Measurements from ENCODE around the gene SGIP1. TPM values are rescaled to one million over a fixed set of nuclear protein-coding genes. Genes with fewer than 3 reads are reported as not detected.

Gene SGIP1
- polyA plus RNA-seq, 3 donors, result not detected

GRCh38 chr1:66787641-66788040, 253.7 kb downstream of the SGIP1 start:
- Histone ChIP-seq H3K36me3 (replicated peaks in 1 of 2; ENCODE audit: control insufficient read depth in 1 of 2, insufficient read depth in 2 of 2, low read length in 2 of 2) (no peaks in the 10 kb centered on the region), H2AFZ (ENCODE audit: insufficient read depth, low read depth, low read length, poor library complexity, severe bottlenecking) (no peak overlapping the region), H3K4me1 (ENCODE audit: control insufficient read depth in 1 of 2, insufficient read depth in 2 of 2, low read length in 2 of 2) (no peaks in the 10 kb centered on the region), H3K79me2 (ENCODE audit: insufficient read depth, low read length) (no peaks in the 10 kb centered on the region), H3K27me3 (ENCODE audit: control insufficient read depth in 2 of 2, insufficient read depth in 2 of 2, low read length in 2 of 2) (no peaks in the 10 kb centered on the region), H3K9me3 (replicated peaks in 1 of 2; ENCODE audit: control insufficient read depth in 1 of 2, insufficient read depth in 1 of 2, low read length in 2 of 2) (no peaks in the 10 kb centered on the region), H4K20me1 (ENCODE audit: insufficient read depth, low read length) (no peaks in the 10 kb centered on the region), H3K4me3 (replicated peaks in 1 of 3; ENCODE audit: low read depth in 2 of 3, low read length in 3 of 3) (no peak overlapping the region), H3K4me2 (replicated peaks; ENCODE audit: extremely low read depth, low read length, poor library complexity, severe bottlenecking) (no peak overlapping the region), H3K9ac (ENCODE audit: insufficient read depth, low read length, poor library complexity, severe bottlenecking) (no peak overlapping the region), H3K27ac (ENCODE audit: low read depth in 1 of 2, low read length in 2 of 2) (no peak overlapping the region)
- Mint-ChIP-seq H3K4me3 (no peak overlapping the region), H3K9me3 (peaks cover 0 to 7% (median 3%) of the 10 kb centered on the region in 7 donors), H3K27ac (no peak overlapping the region), H3K36me3 (no peaks in the 10 kb centered on the region), H3K27me3 (ENCODE audit: low read depth in 3 of 3) (no peaks in the 10 kb centered on the region), H3K4me1 (no peaks in the 10 kb centered on the region)
- WGBS (ENCODE audit: insufficient coverage), result 94% methylated on average over 2 of the region's 4 CpGs
- intact Hi-C loops (cut with micrococcal nuclease), result no loop called here
- DNase-seq, result no peak
- TF ChIP-seq CTCF (IDR thresholded peaks at IDR 0.05), result no peak

- Mint-ChIP-seq H3K36me3 (no peaks in the 10 kb centered on the region), H3K4me3 (no peak overlapping the region), H3K27me3 (ENCODE audit: low read depth in 3 of 3) (no peaks in the 10 kb centered on the region), H3K9me3 (peaks cover 0 to 2% (median 0%) of the 10 kb centered on the region in 7 donors), H3K4me1 (no peaks in the 10 kb centered on the region), H3K27ac (no peak overlapping the region)
- no peak for DNase-seq
- no peaks in the 10 kb centered on the region for H3K27me3 ChIP-seq (ENCODE audit: control insufficient read depth in 2 of 2, insufficient read depth in 2 of 2, low read length in 2 of 2)
- WGBS (ENCODE audit: insufficient coverage), result 40% methylated on average over 1 of the region's 6 CpGs
- H3K79me2 ChIP-seq (ENCODE audit: insufficient read depth, low read length), result no peaks in the 10 kb centered on the region
- no peaks in the 10 kb centered on the region for H3K9me3 ChIP-seq (replicated peaks in 1 of 2; ENCODE audit: control insufficient read depth in 1 of 2, insufficient read depth in 1 of 2, low read length in 2 of 2)
- no peaks in the 10 kb centered on the region for H3K4me1 ChIP-seq (ENCODE audit: control insufficient read depth in 1 of 2, insufficient read depth in 2 of 2, low read length in 2 of 2)
- TF ChIP-seq CTCF (IDR thresholded peaks at IDR 0.05), result no peak
- H3K9ac ChIP-seq (ENCODE audit: insufficient read depth, low read length, poor library complexity, severe bottlenecking), result no peak overlapping the region
- intact Hi-C loops (cut with micrococcal nuclease), result no loop called here
- H3K27ac ChIP-seq (ENCODE audit: low read depth in 1 of 2, low read length in 2 of 2), result no peak overlapping the region
- no peaks in the 10 kb centered on the region for H4K20me1 ChIP-seq (ENCODE audit: insufficient read depth, low read length)
- H3K4me3 ChIP-seq (replicated peaks in 1 of 3; ENCODE audit: low read depth in 2 of 3, low read length in 3 of 3), result no peak overlapping the region
- H2AFZ ChIP-seq (ENCODE audit: insufficient read depth, low read depth, low read length, poor library complexity, severe bottlenecking), result no peak overlapping the region
- no peaks in the 10 kb centered on the region for H3K36me3 ChIP-seq (replicated peaks in 1 of 2; ENCODE audit: control insufficient read depth in 1 of 2, insufficient read depth in 2 of 2, low read length in 2 of 2)
- H3K4me2 ChIP-seq (replicated peaks; ENCODE audit: extremely low read depth, low read length, poor library complexity, severe bottlenecking), result no peak overlapping the region
Observed at GRCh38 chr1:66788231-66788939, 254.4 kb downstream of the SGIP1 start.

Measured in CD14-positive monocyte (primary cell).